Mucosa of rectum (tissue), 2 donors: ENCODE results near the gene CCDC97.
"Not testable (repeated sequence)": the region's sequence is repeated elsewhere in the genome, so short reads cannot be mapped to it uniquely, and the experiment has no call there.

Experiments
- H3K27ac ChIP-seq, 2 donors: one replicate each; pipeline ENCODE4 v1.7.0; 2013; ENCODE audit warnings: inconsistent platforms in 2 of 2, low read depth in 2 of 2, low read length in 2 of 2
- H3K27me3 ChIP-seq, 2 donors: one replicate each; pipeline ENCODE4 v1.7.0; 2013; ENCODE audit warnings: low read length in 2 of 2; ENCODE audit not compliant: control insufficient read depth in 2 of 2, insufficient read depth in 2 of 2
- H3K36me3 ChIP-seq, 2 donors: one replicate each; pipeline ENCODE4 v1.7.0; 2013; ENCODE audit warnings: low read length in 2 of 2; ENCODE audit not compliant: control insufficient read depth in 2 of 2, insufficient read depth in 2 of 2
- H3K4me1 ChIP-seq, 2 donors: one replicate each; pipeline ENCODE4 v1.7.0; 2013; ENCODE audit warnings: low read length in 2 of 2, mild to moderate bottlenecking in 1 of 2; ENCODE audit not compliant: control insufficient read depth in 2 of 2, insufficient read depth in 2 of 2
- H3K4me3 ChIP-seq, 2 donors: one replicate each; pipeline ENCODE4 v1.7.0; 2013; ENCODE audit warnings: low read length in 2 of 2
- H3K9ac ChIP-seq, 2 donors: one replicate each; pipeline ENCODE4 v1.7.0; 2013; ENCODE audit warnings: low read length in 2 of 2, low read depth in 1 of 2, mild to moderate bottlenecking in 1 of 2
- H3K9me3 ChIP-seq, 2 donors: one replicate each; pipeline ENCODE4 v1.7.0; 2013; ENCODE audit warnings: low read length in 2 of 2; ENCODE audit not compliant: control insufficient read depth in 2 of 2
- donor health status: healthy.
- donor health status: Normal muscosa, but diverticular disease.

The CCDC97 gene

DNA sequence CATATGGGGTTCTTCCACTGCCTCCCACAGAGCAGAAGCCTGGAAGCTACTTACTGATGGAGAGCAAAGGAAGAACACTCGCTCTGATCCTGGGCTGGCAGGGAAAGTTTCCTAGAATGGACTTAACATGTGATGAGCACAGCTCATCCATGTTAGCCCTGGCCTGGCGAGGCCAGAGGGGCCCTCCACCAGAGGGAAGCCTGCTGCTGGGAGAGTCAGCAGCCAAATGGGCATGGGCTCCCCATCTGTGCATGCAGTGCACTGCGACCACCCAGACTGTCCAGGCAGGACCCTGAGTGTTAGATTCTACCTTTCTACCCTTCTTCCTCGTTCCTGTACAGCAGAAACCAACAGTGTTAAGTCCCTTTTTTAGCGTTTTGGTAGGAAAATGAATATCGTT is 36.9 kb upstream of the CCDC97 start:
- H3K27me3 ChIP-seq = no peaks in the 10 kb centered on the region

DNA sequence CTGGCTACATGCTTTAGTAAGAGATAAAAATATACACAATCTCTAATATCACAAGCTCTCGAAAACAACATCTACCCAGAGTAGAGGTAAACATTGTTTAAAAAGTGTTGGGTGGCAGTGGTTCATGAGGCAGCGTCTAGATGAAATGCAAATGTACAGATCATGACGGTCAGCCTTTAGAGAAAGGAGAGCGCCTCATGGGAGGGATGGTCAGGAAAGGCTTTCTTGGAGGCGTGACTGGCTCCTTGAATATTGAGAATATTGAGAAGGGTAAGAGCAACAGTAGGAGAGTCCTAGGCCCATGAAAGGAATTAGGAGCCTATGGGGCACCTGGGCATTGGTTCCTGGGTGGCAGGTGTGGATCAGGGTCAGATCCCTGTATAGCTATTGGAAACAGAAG is 35.2 kb upstream of the CCDC97 start:
- no peak overlapping the region for H3K4me3 ChIP-seq
- H3K4me1 ChIP-seq = no peaks in the 10 kb centered on the region

More for the DNA sequence above, 36.9 kb upstream of the CCDC97 start:
- no peak overlapping the region for H3K9ac ChIP-seq
- H3K27ac ChIP-seq = no peak overlapping the region
- no peaks in the 10 kb centered on the region for H3K9me3 ChIP-seq
- H3K4me3 ChIP-seq = no peak overlapping the region
- H3K36me3 ChIP-seq = peaks cover 85 to 86% of the 10 kb centered on the region in 2 donors
- H3K4me1 ChIP-seq = no peaks in the 10 kb centered on the region

DNA sequence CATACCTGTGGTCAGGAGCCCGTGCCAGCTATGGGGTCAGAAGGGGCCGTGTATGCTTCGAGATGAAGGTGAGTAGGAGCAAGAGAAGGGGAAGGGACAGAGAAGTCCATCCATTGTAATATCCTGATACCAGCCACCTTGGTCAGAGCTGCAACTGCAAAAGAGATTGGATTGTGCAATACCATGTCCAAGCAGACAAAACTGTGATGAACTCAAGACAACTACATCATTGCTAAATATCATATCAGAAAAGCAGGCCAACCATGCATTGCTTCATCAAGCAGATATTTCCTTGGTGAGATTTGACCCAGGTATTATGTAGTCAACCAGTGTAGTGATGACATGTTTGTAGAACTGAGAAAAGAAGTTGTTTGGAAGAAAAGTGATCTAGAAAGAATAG is 33.7 kb upstream of the CCDC97 start:
- Histone ChIP-seq H3K9me3 (no peaks in the 10 kb centered on the region), H3K4me1 (no peaks in the 10 kb centered on the region), H3K9ac (no peak overlapping the region), H3K36me3 (peaks cover 90 to 91% of the 10 kb centered on the region in 2 donors), H3K4me3 (no peak overlapping the region), H3K27ac (no peak overlapping the region), H3K27me3 (no peaks in the 10 kb centered on the region)

More for the DNA sequence above, 35.2 kb upstream of the CCDC97 start:
- H3K9ac ChIP-seq = no peak overlapping the region
- H3K27me3 ChIP-seq = no peaks in the 10 kb centered on the region
- H3K36me3 ChIP-seq = peaks cover 85% of the 10 kb centered on the region in 2 donors
- no peak overlapping the region for H3K27ac ChIP-seq
- no peaks in the 10 kb centered on the region for H3K9me3 ChIP-seq

DNA sequence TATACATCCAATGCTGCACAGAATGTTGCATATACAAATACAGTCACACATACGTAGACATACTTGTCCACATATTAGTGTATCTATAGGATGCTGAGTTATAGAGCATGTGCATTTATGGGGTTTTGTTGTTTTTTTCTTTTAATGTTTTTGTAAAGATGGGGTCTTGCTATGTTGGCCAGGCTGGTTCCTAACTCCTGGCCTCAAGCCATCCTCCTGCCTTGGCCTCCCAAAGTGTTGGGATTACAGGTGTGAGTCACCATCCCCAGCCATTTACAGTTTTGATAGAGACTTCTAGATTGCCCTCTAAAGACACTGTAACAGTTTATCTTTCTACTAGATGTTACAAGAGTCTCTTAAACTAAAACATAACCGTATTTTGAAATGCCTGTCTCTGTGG is 31.5 kb upstream of the CCDC97 start:
- Histone ChIP-seq H3K27me3 (no peaks in the 10 kb centered on the region), H3K27ac (no peak overlapping the region), H3K9me3 (no peaks in the 10 kb centered on the region), H3K36me3 (peaks cover 81 to 82% of the 10 kb centered on the region in 2 donors), H3K9ac (no peak overlapping the region), H3K4me3 (no peak overlapping the region), H3K4me1 (no peaks in the 10 kb centered on the region)

DNA sequence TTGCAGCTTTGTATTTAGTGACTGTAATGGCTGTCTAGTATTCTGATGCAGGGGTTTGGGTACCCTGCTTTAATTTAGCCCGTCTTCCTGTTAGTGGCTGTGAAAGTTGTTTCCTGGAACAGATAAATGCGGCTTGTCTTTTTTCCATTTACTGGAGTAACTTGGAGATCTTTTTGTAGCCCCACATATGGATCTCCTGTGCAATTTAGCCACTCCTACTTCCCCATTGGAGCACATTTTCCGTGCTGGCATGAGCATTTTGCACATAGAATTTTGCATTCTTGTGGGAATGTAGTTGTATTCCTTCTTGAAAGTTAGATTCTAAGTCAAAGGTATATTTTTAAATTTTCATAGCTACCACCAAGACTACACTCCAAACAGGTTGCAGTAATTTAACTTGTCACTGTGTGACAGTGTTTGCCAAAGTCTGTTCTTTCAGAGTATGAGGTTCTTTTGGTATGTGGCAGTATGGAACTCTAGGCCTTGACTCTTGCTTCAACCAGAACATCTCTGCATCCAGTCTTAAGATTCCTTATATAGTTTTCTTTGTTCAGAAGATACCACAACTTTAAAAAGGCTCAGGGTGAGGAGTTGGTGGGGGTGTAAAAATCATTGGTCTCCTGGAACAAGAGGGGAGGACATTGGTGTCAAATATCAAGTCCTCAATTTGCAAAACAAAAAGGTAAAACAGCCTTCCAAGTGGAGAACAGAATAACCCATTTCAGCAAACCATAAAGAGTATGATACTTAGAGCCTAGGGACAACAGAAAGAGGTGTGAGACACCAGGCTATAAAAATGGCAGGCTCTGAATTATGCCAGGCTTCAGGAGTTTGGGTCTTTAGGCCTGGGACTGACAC is 21.1 kb upstream of the CCDC97 start:
- Histone ChIP-seq H3K36me3 (peaks cover 60 to 76% of the 10 kb centered on the region in 2 donors), H3K4me3 (no peak overlapping the region), H3K9ac (no peak overlapping the region), H3K27ac (no peak overlapping the region), H3K4me1 (no peaks in the 10 kb centered on the region), H3K27me3 (no peaks in the 10 kb centered on the region), H3K9me3 (no peaks in the 10 kb centered on the region)

DNA sequence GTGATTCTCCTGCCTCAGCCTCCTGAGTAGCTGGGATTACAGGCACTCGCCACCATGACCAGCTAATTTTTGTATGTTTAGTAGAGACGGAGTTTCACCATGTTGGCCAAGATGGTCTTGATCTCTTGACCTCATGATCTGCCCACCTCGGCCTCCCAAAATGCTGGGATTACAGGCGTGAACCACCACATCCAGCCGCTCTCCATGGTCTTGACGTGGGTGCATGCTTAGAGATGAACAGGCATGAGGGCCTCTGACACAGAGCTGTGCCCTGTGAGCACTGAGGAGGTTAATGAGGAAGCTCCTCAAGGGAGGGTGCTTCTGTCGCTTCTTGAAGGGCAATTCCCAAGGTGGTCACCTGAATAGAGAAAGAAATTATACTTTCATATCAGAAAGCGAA is 20.2 kb upstream of the CCDC97 start:
- not testable (repeated sequence) for H3K27me3 ChIP-seq, H3K9me3 ChIP-seq, H3K27ac ChIP-seq, H3K4me1 ChIP-seq, H3K4me3 ChIP-seq, H3K9ac ChIP-seq
- H3K36me3 ChIP-seq = peaks cover 66 to 79% of the 10 kb centered on the region in 2 donors

DNA sequence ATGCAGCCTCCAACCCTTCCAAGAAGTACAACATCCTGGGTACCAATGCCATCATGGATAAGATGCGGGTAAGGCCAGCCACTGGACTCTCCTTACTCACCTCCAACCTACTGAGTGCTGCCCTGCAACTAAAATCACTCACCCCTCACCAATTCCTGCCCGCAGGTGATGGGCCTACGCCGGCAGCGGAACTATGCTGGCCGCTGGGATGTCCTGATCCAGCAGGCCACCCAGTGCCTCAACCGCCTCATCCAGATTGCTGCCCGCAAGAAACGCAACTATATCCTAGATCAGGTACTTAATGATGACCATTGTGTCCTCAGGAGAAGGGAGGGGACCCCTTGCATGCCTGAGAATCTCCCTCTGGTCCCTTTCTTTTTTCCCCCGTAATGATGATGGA is 15.6 kb upstream of the CCDC97 start:
- Histone ChIP-seq H3K27ac (no peak overlapping the region), H3K36me3 (peaks cover 86 to 93% of the 10 kb centered on the region in 2 donors), H3K9me3 (no peaks in the 10 kb centered on the region), H3K9ac (no peak overlapping the region), H3K4me1 (peaks cover 26 to 30% of the 10 kb centered on the region in 2 donors), H3K27me3 (no peaks in the 10 kb centered on the region), H3K4me3 (no peak overlapping the region)

DNA sequence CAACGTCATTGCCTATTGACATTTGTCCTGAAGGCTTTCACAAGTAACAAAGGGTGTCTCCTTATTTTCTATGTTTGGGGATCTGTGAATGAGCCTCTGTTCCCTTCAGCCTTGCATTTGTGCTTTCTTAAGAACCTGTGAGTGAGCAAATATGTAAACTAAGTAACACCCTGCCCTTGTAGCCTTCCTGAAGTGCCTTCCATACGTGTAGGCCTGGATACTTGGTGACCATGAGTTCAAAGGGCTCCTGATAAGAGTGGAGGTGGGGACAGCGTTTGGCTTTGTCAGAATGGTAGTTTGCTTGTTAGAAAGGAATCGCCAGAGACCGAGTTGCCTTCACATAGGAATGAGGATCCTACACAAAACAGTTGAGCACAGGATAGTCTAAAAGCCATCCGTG is 14.5 kb upstream of the CCDC97 start:
- H3K4me1 ChIP-seq = peaks cover 32 to 37% of the 10 kb centered on the region in 2 donors
- H3K4me3 ChIP-seq = no peak overlapping the region
- no peaks in the 10 kb centered on the region for H3K27me3 ChIP-seq
- no peak overlapping the region for H3K9ac ChIP-seq
- H3K36me3 ChIP-seq = peaks cover 77 to 92% of the 10 kb centered on the region in 2 donors
- peak overlapping the region in 1 of 2 donors; percentile 82 for H3K27ac ChIP-seq
- no peaks in the 10 kb centered on the region for H3K9me3 ChIP-seq

DNA sequence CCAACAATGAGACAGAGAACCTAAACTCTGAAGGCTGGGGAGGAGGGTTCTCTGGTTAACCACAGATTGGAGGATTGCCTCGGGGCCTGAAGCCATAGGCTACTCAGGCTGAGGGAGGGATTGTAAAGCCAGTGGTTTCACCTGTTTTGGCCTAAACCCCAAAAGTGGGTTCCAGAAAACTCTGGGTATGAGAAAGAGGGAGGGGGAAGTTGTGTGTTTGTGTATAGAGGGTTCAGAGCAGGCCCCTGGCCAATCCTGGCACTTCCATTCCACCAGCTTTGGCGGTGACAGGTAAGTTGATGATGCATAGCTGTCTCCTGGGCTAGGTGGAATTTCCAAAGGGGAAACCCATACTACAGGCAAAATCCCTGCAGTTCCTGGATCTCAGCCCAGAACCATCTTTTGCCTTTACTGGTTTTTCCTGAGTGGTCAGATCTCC is 13.5 kb upstream of the CCDC97 start:
- peaks cover 75 to 95% of the 10 kb centered on the region in 2 donors for H3K36me3 ChIP-seq
- peak overlapping the region in 1 of 2 donors; percentile 13 for H3K9ac ChIP-seq
- H3K27ac ChIP-seq = peak overlapping the region; percentile 82 to 85

DNA sequence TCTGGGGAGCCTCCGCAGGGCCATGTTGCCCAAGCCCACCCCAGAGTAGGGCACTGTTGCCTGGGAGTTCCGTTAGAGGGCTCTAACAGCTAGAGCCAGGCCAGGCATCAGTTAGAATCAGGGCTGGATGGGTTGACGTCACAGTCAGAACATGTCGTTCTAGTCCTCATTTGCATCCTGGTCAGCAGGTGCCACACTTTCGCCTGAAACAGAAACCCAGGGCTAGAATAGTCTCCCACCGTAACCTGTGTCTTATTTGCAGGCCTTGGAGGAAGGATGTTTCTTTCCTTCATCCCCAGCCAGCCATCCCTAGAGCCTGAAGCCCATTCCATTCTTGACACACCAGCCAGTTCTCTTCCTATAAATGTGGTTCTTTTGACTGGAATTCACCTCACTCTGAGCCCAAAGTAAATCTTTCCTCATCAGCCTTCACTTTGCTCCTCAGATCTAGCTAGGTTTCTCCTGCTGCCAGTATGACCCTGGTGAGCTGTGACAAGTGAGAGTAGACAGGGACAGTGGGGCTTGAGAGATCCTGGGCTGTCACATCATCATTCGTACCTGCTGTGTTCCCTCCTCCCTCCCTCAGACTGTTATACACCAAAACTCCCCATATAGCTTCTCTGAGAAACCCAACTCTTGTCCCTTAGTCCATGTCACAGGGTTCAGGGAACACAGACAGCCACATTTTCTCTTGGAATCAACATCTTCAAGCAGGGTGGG is 12.2 kb upstream of the CCDC97 start:
- Histone ChIP-seq H3K27ac (peak overlapping the region; percentile 82 to 85), H3K4me1 (peaks cover 32 to 37% of the 10 kb centered on the region in 2 donors), H3K36me3 (peaks cover 70 to 92% of the 10 kb centered on the region in 2 donors), H3K4me3 (no peak overlapping the region), H3K9me3 (no peaks in the 10 kb centered on the region), H3K9ac (peak overlapping the region; percentile 43 to 52), H3K27me3 (no peaks in the 10 kb centered on the region)

More for the DNA sequence above, 13.5 kb upstream of the CCDC97 start:
- Histone ChIP-seq H3K9me3 (no peaks in the 10 kb centered on the region), H3K4me3 (no peak overlapping the region), H3K27me3 (no peaks in the 10 kb centered on the region), H3K4me1 (peaks cover 32 to 37% of the 10 kb centered on the region in 2 donors)
